IMR-90 (cell line): ENCODE data around the gene ANO10. TPM values are rescaled to one million over a fixed set of nuclear protein-coding genes. Genes with fewer than 3 reads are reported as not detected.
"Not testable (repeated sequence)": the region's sequence is repeated elsewhere in the genome, so short reads cannot be mapped to it uniquely, and the experiment has no call there.

Experiments
- ATAC-seq: fragments of 200-7000 bp; cut with Tn5 transposase; 2 replicates; pipeline ENCODE4 v1.9.1; 2020; ENCODE audit warnings: low read depth, mild to moderate bottlenecking, moderate library complexity
- BruUV-seq: library from RNA; stranded (reverse); fragments of 400-500 nt; replicated peaks from 2 replicates; lab custom pipeline; 2021; lab: Mats Ljungman, UMichigan
- CTCF ChIA-PET: fragments of 300-600 bp; formaldehyde crosslinking; extraction: SDS; loops from one replicate; lab custom pipeline; 2021; ENCODE audit warnings: antibody characterized with exemption; lab: Yijun Ruan, JAX
- POLR2A ChIA-PET: fragments of 300-600 bp; sonication (Branson Sonifier 250); formaldehyde crosslinking; loops from one replicate; lab custom pipeline; 2022; ENCODE audit warnings: antibody characterized with exemption; ENCODE audit not compliant: unreplicated experiment; lab: Charles Lee
- DNase-seq: peaks from one replicate; pipeline ENCODE4 v3.0.0; 2013
- H2AFZ ChIP-seq: replicated peaks from 2 replicates; pipeline ENCODE3; 2013; ENCODE audit warnings: low read length, mild to moderate bottlenecking; ENCODE audit not compliant: poor library complexity
- H2AK5ac ChIP-seq: 2 replicates; pipeline ENCODE4 v1.6.1; 2013; ENCODE audit warnings: low read depth, low read length, inconsistent platforms
- H2AK9ac ChIP-seq: replicated peaks from 2 replicates; pipeline ENCODE3; 2013; ENCODE audit warnings: mild to moderate bottlenecking, low read depth, low read length, moderate library complexity; ENCODE audit not compliant: poor library complexity
- H2BK120ac ChIP-seq: 2 replicates; pipeline ENCODE4 v1.6.1; 2013; ENCODE audit warnings: low read depth, low read length, inconsistent platforms
- H2BK15ac ChIP-seq: 3 replicates; pipeline ENCODE4 v1.6.1; 2013; ENCODE audit warnings: low read depth, low read length, inconsistent platforms
- H2BK20ac ChIP-seq: 2 replicates; pipeline ENCODE4 v1.6.1; 2013; ENCODE audit warnings: low read depth, mild to moderate bottlenecking, inconsistent platforms, low read length, moderate library complexity
- H2BK5ac ChIP-seq: 2 replicates; pipeline ENCODE4 v1.6.1; 2013; ENCODE audit warnings: mild to moderate bottlenecking, low read depth, low read length, inconsistent platforms; ENCODE audit not compliant: poor library complexity, severe bottlenecking
- H3K14ac ChIP-seq: replicated peaks from 2 replicates; pipeline ENCODE4 v1.6.1; 2013; ENCODE audit warnings: low read depth, low read length, inconsistent platforms
- H3K18ac ChIP-seq: 2 replicates; pipeline ENCODE4 v1.6.1; 2013; ENCODE audit warnings: low read depth, low read length, control low read depth
- H3K23ac ChIP-seq: 2 replicates; pipeline ENCODE4 v1.6.1; 2013; ENCODE audit warnings: low read depth, low read length, inconsistent platforms
- H3K27ac ChIP-seq: 2 replicates; pipeline ENCODE4 v1.5.1; 2013; ENCODE audit warnings: mild to moderate bottlenecking, control low read depth, low read length; ENCODE audit not compliant: insufficient read depth
- H3K27me3 ChIP-seq: 2 replicates; pipeline ENCODE4 v1.6.1; 2013; ENCODE audit warnings: low read length; ENCODE audit not compliant: control insufficient read depth, insufficient read depth
- H3K36me3 ChIP-seq: 2 replicates; pipeline ENCODE4 v1.6.1; 2013; ENCODE audit warnings: low read length, mixed read lengths; ENCODE audit not compliant: control insufficient read depth, insufficient read depth
- H3K4ac ChIP-seq: 2 replicates; pipeline ENCODE4 v1.6.1; 2013; ENCODE audit warnings: low read depth, low read length, inconsistent platforms
- H3K4me1 ChIP-seq: 2 replicates; pipeline ENCODE4 v1.6.1; 2013; ENCODE audit warnings: low read length, mixed read lengths; ENCODE audit not compliant: control insufficient read depth, insufficient read depth
- H3K4me2 ChIP-seq: 2 replicates; pipeline ENCODE4 v1.6.1; 2013; ENCODE audit warnings: low read depth, mild to moderate bottlenecking, control low read depth, low read length, moderate library complexity
- H3K4me3 ChIP-seq: 2 replicates; pipeline ENCODE4 v1.5.1; 2013; ENCODE audit warnings: low read depth, mild to moderate bottlenecking, control low read depth, low read length, moderate library complexity; ENCODE audit not compliant: insufficient read depth
- H3K56ac ChIP-seq: 2 replicates; pipeline ENCODE4 v1.6.1; 2013; ENCODE audit warnings: low read length, inconsistent platforms; ENCODE audit not compliant: insufficient read depth; ENCODE audit errors: extremely low read depth
- H3K79me1 ChIP-seq, 2 experiments: 2 replicates each; pipeline ENCODE4 v1.6.1; 2013; ENCODE audit warnings: low read length in 2 of 2, inconsistent platforms in 1 of 2, low read depth in 1 of 2
- H3K9ac ChIP-seq: 2 replicates; pipeline ENCODE4 v1.6.1; 2013; ENCODE audit warnings: low read depth, low read length, control low read depth
- H3K9me1 ChIP-seq: 2 replicates; pipeline ENCODE4 v1.6.1; 2013; ENCODE audit warnings: low read length, inconsistent platforms; ENCODE audit not compliant: insufficient read depth
- H3K9me3 ChIP-seq: 2 replicates; pipeline ENCODE4 v1.6.1; 2013; ENCODE audit warnings: low read length; ENCODE audit not compliant: control insufficient read depth, insufficient read depth
- H4K20me1 ChIP-seq: 2 replicates; pipeline ENCODE4 v1.6.1; 2013; ENCODE audit warnings: low read length, inconsistent platforms; ENCODE audit not compliant: insufficient read depth
- H4K5ac ChIP-seq: 2 replicates; pipeline ENCODE4 v1.6.1; 2013; ENCODE audit warnings: mild to moderate bottlenecking, low read depth, low read length, control low read depth
- H4K8ac ChIP-seq, 2 experiments: 2 replicates each; pipeline ENCODE4 v1.6.1; 2013; ENCODE audit warnings: low read depth in 2 of 2, low read length in 2 of 2, control low read depth in 1 of 2, inconsistent platforms in 1 of 2
- H4K91ac ChIP-seq: 2 replicates; pipeline ENCODE4 v1.6.1; 2013; ENCODE audit warnings: low read depth, low read length, inconsistent platforms; ENCODE audit not compliant: insufficient read depth
- WGBS, 2 experiments: methylation state at CpG; one replicate each; pipeline versions ENCODE4 v1.1.5 to v1.1.7; 2013; ENCODE audit warnings: missing lambda C conversion rate in 2 of 2; ENCODE audit not compliant: insufficient read length in 1 of 2; ENCODE audit errors: extremely low coverage in 2 of 2; 5-methylcytosine and 5-hydroxymethylcytosine counted together
- dilution Hi-C: fragments of 300-500 bp; cut with HindIII; formaldehyde crosslinking; loops from one replicate; pipeline ENCODE4 v1.14.3; 2018; ENCODE audit warnings: low sequenced_read_pairs; ENCODE audit not compliant: unreplicated experiment
- in situ Hi-C: fragments of 300-500 bp; cut with MboI; formaldehyde crosslinking; loops from 3 replicates; pipeline ENCODE4 v1.14.3; 2019; ENCODE audit warnings: low sequenced_read_pairs, inconsistent platforms, mixed read lengths
- intact Hi-C: fragments of 100-400 bp; cut with micrococcal nuclease; formaldehyde crosslinking; loops from 2 replicates; pipeline ENCODE4 v1.10.0; 2022
- polyA plus RNA-seq, 3 experiments: library from polyadenylated mRNA; depleted of rRNA; stranded (reverse); fragments of >200 nt; gene quantifications; 2 replicates each; pipeline ENCODE4 v1.2.3, GENCODE V29; 2012; ENCODE audit warnings: low replicate concordance in 1 of 3
- total RNA-seq: library from RNA; depleted of rRNA; stranded (reverse); fragments of >200 nt; gene quantifications from 2 replicates; pipeline ENCODE4 v1.2.3, GENCODE V29; 2012

ANO10 gene
- total and polyA plus RNA-seq, 2 of the 4 experiments (the other 2 are of a cell fraction) = 28.5 to 41.6 TPM

GRCh38 chr3:43462566-43462965, 159.2 kb downstream of the ANO10 start:
- ATAC-seq, H4K5ac ChIP-seq, H3K9ac ChIP-seq, BruUV-seq, H3K79me1 ChIP-seq, intact Hi-C loops, H2BK120ac ChIP-seq, H4K91ac ChIP-seq, POLR2A ChIA-PET, H3K9me3 ChIP-seq, H2AK9ac ChIP-seq, H3K4me1 ChIP-seq, H3K27me3 ChIP-seq, DNase-seq, H2BK20ac ChIP-seq, H3K18ac ChIP-seq, H3K36me3 ChIP-seq, H2AFZ ChIP-seq, in situ Hi-C loops, H3K4me2 ChIP-seq, H3K23ac ChIP-seq, H3K4ac ChIP-seq, H3K9me1 ChIP-seq, H4K8ac ChIP-seq, H3K27ac ChIP-seq, H2BK5ac ChIP-seq, dilution Hi-C loops, H2BK15ac ChIP-seq, H3K14ac ChIP-seq, H2AK5ac ChIP-seq, CTCF ChIA-PET, H3K56ac ChIP-seq, H4K20me1 ChIP-seq, H3K4me3 ChIP-seq: not testable (repeated sequence)
- 100% methylated on average over 1 of the region's 3 CpGs; no CpG with 5 or more reads in 1 of the 2 experiments for WGBS, 2 experiments
